Omental fat pad (tissue), 4 donors: ENCODE data around the gene FAM163A. TPM values are rescaled to one million over a fixed set of nuclear protein-coding genes. Genes with fewer than 3 reads are reported as not detected.
A peak's percentile ranks its signal among the peaks of the same experiment; 100 is the strongest.

Experiments used
- ATAC-seq: fragments of 150-250 bp; one replicate; pipeline ENCODE4 v1.9.1; 2016; ENCODE audit warnings: mild to moderate bottlenecking, moderate library complexity; ENCODE audit not compliant: low FRiP score
- DNase-seq: peaks from one replicate; pipeline ENCODE4 v3.0.0-alpha.2; 2019; ENCODE audit warnings: low spot score
- total RNA-seq, 4 donors: library from RNA; depleted of rRNA; stranded (reverse); fragments of >200 nt; gene quantifications; one replicate each; pipeline ENCODE4 v1.1.0, GENCODE V29; 2016
- TF ChIP-seq, protein P1 (sequence below), 3 donors: fragments of 450-650 bp; IDR thresholded peaks; one replicate each; pipeline ENCODE4 v1.5.1; 2016 to 2017; ENCODE audit warnings: antibody characterized with exemption in 3 of 3, mild to moderate bottlenecking in 3 of 3, moderate library complexity in 2 of 3

Gene FAM163A
- total RNA-seq, 4 donors from 2014 or later, result 0.13 to 0.56 TPM; not detected in 2

DNA sequence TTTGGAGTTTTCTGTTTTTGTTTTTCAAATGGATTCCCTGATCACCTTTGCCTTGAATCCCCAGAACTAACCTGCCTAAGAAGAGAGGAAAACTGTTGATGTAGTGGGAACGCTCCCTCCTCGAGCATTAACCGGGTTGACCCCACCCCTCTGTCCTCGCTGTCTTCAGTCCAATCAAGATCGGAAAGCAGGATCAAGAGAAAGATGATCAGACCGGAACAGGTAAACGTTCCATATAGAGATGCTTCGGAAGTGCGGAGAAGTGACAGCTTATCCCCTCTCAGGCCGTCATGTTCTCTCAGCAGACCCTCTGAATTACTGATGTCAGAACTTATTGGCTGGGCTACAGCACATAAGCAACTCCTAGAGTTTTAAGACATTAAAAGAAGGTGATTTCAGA is 800 bp upstream of the FAM163A start:
- ATAC-seq (no peak), DNase-seq (no peak)
- TF ChIP-seq, protein P1, sequence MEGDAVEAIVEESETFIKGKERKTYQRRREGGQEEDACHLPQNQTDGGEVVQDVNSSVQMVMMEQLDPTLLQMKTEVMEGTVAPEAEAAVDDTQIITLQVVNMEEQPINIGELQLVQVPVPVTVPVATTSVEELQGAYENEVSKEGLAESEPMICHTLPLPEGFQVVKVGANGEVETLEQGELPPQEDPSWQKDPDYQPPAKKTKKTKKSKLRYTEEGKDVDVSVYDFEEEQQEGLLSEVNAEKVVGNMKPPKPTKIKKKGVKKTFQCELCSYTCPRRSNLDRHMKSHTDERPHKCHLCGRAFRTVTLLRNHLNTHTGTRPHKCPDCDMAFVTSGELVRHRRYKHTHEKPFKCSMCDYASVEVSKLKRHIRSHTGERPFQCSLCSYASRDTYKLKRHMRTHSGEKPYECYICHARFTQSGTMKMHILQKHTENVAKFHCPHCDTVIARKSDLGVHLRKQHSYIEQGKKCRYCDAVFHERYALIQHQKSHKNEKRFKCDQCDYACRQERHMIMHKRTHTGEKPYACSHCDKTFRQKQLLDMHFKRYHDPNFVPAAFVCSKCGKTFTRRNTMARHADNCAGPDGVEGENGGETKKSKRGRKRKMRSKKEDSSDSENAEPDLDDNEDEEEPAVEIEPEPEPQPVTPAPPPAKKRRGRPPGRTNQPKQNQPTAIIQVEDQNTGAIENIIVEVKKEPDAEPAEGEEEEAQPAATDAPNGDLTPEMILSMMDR (IDR thresholded peaks at IDR 0.05), result no peak

- ATAC-seq (peak; percentile 26), DNase-seq (no peak)
- TF ChIP-seq, protein P1 (IDR thresholded peaks at IDR 0.05), result no peak
Observed at GRCh38 chr1:179743679-179744400, 749 bp downstream of the FAM163A start.

- ATAC-seq (no peak), DNase-seq (no peak)
- TF ChIP-seq, protein P1 (IDR thresholded peaks at IDR 0.05), result no peak
Observed at GRCh38 chr1:179744401-179745130, 1.5 kb downstream of the FAM163A start.

DNA sequence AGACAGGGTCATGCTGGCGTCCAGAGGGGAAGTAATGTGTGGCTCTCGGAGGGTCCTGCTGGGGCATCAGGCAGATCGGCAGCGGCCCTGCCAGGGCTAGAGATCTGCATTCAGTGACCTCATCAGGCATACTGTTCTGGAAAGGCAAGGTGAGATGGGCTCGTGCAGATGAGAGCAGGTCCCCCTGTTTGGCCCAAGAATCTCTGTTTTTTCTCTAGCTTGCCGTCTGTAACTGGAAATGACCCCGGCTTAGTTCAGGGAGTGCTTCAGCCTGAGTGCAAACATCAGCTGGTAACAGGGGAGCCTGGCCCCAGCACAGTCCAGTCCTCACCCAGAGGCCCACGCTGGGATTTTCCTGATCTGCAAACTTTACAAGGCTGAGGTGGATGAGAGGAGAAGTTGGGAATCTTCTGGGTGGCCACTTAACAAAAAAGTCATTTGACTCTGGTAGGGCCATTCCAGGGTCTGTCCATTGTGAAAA is 2.1 kb downstream of the FAM163A start:
- DNase-seq (no peak), ATAC-seq (no peak)
- TF ChIP-seq, protein P1 (IDR thresholded peaks at IDR 0.05), result no peak

- TF ChIP-seq, protein P1 (IDR thresholded peaks at IDR 0.05), result no peak
- no peak for ATAC-seq
- no peak for DNase-seq
Observed at GRCh38 chr1:179745743-179746142, 2.7 kb downstream of the FAM163A start.

DNA sequence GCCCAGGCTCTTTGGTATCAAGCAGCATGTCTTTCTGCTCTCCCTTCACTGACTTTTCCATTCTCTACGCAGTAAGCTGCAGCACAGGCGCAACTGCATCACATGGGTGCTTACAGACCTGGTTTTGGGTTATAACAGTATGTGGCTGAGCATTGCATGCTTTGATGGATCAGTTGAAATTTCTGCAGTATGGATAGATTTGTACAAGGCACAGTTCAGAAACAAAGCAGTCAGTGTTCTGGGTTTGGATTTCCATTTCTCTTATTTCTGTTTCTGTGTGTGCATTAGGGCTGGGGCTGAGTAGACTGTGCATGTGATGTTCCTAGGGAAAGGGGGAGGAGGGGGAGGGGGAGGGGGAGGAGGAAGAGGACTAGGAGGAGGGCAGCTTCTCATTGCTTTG is 4.5 kb downstream of the FAM163A start:
- TF ChIP-seq, protein P1 (IDR thresholded peaks at IDR 0.05), result no peak
- ATAC-seq (no peak), DNase-seq (no peak)
